ES-I3 (cell line): ENCODE measurements around the gene PIK3C2G.
"Not testable (repeated sequence)": the region's sequence is repeated elsewhere in the genome, so short reads cannot be mapped to it uniquely, and the experiment has no call there.

Source experiments
- H3K36me3 ChIP-seq: 2 replicates; pipeline ENCODE4 v1.6.1; 2013; ENCODE audit warnings: mild to moderate bottlenecking, low read length, control low read depth, moderate library complexity; ENCODE audit not compliant: insufficient read depth
- H3K4me1 ChIP-seq: 2 replicates; pipeline ENCODE4 v1.6.1; 2013; ENCODE audit warnings: mild to moderate bottlenecking, control low read depth, low read length; ENCODE audit not compliant: insufficient read depth
- H3K9ac ChIP-seq: 2 replicates; pipeline ENCODE4 v1.6.1; 2013; ENCODE audit warnings: low read depth, mild to moderate bottlenecking, low read length, moderate library complexity
- H3K9me3 ChIP-seq: 2 replicates; pipeline ENCODE4 v1.6.1; 2013; ENCODE audit warnings: mild to moderate bottlenecking, low read length, moderate library complexity; ENCODE audit not compliant: control insufficient read depth, insufficient read depth

PIK3C2G gene

GRCh38 chr12:18676996-18677588 lies 415.8 kb downstream of the PIK3C2G start:
- no peaks in the 10 kb centered on the region for H3K36me3 ChIP-seq
- no peak overlapping the region for H3K9ac ChIP-seq
- no peaks in the 10 kb centered on the region for H3K4me1 ChIP-seq
- no peaks in the 10 kb centered on the region for H3K9me3 ChIP-seq

- Histone ChIP-seq H3K9ac (no peak overlapping the region), H3K9me3 (no peaks in the 10 kb centered on the region), H3K36me3 (no peaks in the 10 kb centered on the region), H3K4me1 (peaks cover 3% of the 10 kb centered on the region; the same call in 1 of the 2 replicates)
These were observed 420.5 kb downstream of the PIK3C2G start for GRCh38 chr12:18681818-18682217.

GRCh38 chr12:18683327-18684013 lies 422.2 kb downstream of the PIK3C2G start:
- Histone ChIP-seq H3K4me1 (peaks cover 3% of the 10 kb centered on the region; the same call in 1 of the 2 replicates), H3K36me3 (no peaks in the 10 kb centered on the region), H3K9me3 (no peaks in the 10 kb centered on the region), H3K9ac (no peak overlapping the region)

GRCh38 chr12:18684430-18684829 lies 423.1 kb downstream of the PIK3C2G start:
- peaks cover 3% of the 10 kb centered on the region; the same call in 1 of the 2 replicates for H3K4me1 ChIP-seq

GRCh38 chr12:18689771-18690170 lies 428.5 kb downstream of the PIK3C2G start:
- H3K9ac ChIP-seq, result no peak overlapping the region
- H3K36me3 ChIP-seq, result no peaks in the 10 kb centered on the region
- no peaks in the 10 kb centered on the region for H3K4me1 ChIP-seq
- no peaks in the 10 kb centered on the region for H3K9me3 ChIP-seq

More at GRCh38 chr12:18684430-18684829, 423.1 kb downstream of the PIK3C2G start:
- H3K9ac ChIP-seq, result no peak overlapping the region
- H3K9me3 ChIP-seq, result no peaks in the 10 kb centered on the region
- H3K36me3 ChIP-seq, result no peaks in the 10 kb centered on the region

- no peaks in the 10 kb centered on the region for H3K36me3 ChIP-seq
- no peak overlapping the region for H3K9ac ChIP-seq
- H3K4me1 ChIP-seq, result no peaks in the 10 kb centered on the region
- no peaks in the 10 kb centered on the region for H3K9me3 ChIP-seq
These were observed 429.3 kb downstream of the PIK3C2G start for GRCh38 chr12:18690653-18691052.

- not testable (repeated sequence) for H3K4me1 ChIP-seq, H3K9me3 ChIP-seq, H3K36me3 ChIP-seq, H3K9ac ChIP-seq
These were observed 432.7 kb downstream of the PIK3C2G start for GRCh38 chr12:18693986-18694385.

- H3K36me3 ChIP-seq, result no peaks in the 10 kb centered on the region
- H3K4me1 ChIP-seq, result no peaks in the 10 kb centered on the region
- no peaks in the 10 kb centered on the region for H3K9me3 ChIP-seq
- no peak overlapping the region for H3K9ac ChIP-seq
These were observed 435.8 kb downstream of the PIK3C2G start for GRCh38 chr12:18696971-18697602.
